Keratinocyte (primary cell): ENCODE measurements around the gene PCDHA12. TPM values are rescaled to one million over a fixed set of nuclear protein-coding genes. Genes with fewer than 3 reads are reported as not detected.

ENCODE experiments used
- DNase-seq: peaks from one replicate; pipeline ENCODE4 v3.0.0-alpha.2; 2011; ENCODE audit warnings: low read depth, missing footprints, low spot score
- FAIRE-seq: peaks from 2 replicates; lab custom pipeline; 2011; peaks lifted over from hg19 to GRCh38; lab: Jason Lieb, UNC
- H2AFZ ChIP-seq: 2 replicates; pipeline ENCODE4 v1.6.0; 2012; ENCODE audit warnings: low read length, control low read depth, inconsistent platforms; ENCODE audit not compliant: control insufficient read depth
- H3K27ac ChIP-seq: 2 replicates; pipeline ENCODE4 v1.5.1; 2011; ENCODE audit warnings: low read length; ENCODE audit not compliant: control insufficient read depth, insufficient read depth
- H3K27me3 ChIP-seq: 3 replicates; pipeline ENCODE4 v1.6.0; 2011; ENCODE audit warnings: low read length; ENCODE audit not compliant: control insufficient read depth, insufficient read depth; ENCODE audit errors: extremely low read depth
- H3K36me3 ChIP-seq, 2 experiments: 2 replicates in 1 of 2; 3 replicates in 1 of 2; pipeline ENCODE4 v1.5.1; 2011; ENCODE audit warnings: low read length in 2 of 2, mild to moderate bottlenecking in 1 of 2; ENCODE audit not compliant: control insufficient read depth in 2 of 2, insufficient read depth in 2 of 2; ENCODE audit errors: extremely low read depth in 1 of 2
- H3K4me1 ChIP-seq: 3 replicates; pipeline ENCODE4 v1.5.1; 2011; ENCODE audit warnings: low read length; ENCODE audit not compliant: control insufficient read depth, insufficient read depth; ENCODE audit errors: extremely low read depth
- H3K4me2 ChIP-seq: 3 replicates; pipeline ENCODE4 v1.6.0; 2011; ENCODE audit warnings: low read depth, low read length; ENCODE audit not compliant: control insufficient read depth, insufficient read depth; ENCODE audit errors: extremely low read depth
- H3K4me3 ChIP-seq, 3 experiments: fragments of 200-600 bp in 1 of 3; sonication (generic) in 1 of 3; 2 replicates in 2 of 3; 3 replicates in 1 of 3; pipeline ENCODE4 v1.5.1; 2011 to 2016; ENCODE audit warnings: low read length in 3 of 3, mild to moderate bottlenecking in 3 of 3, control low read depth in 2 of 3, inconsistent platforms in 1 of 3, low read depth in 1 of 3, mixed read lengths in 1 of 3, mixed run types in 1 of 3, moderate library complexity in 1 of 3; ENCODE audit not compliant: control insufficient read depth in 2 of 3, insufficient read depth in 2 of 3; ENCODE audit errors: extremely low read depth in 1 of 3
- H3K79me2 ChIP-seq: 2 replicates; pipeline ENCODE4 v1.6.0; 2012; ENCODE audit warnings: low read length; ENCODE audit not compliant: control insufficient read depth, insufficient read depth
- H3K9ac ChIP-seq: 3 replicates; pipeline ENCODE4 v1.6.0; 2011; ENCODE audit warnings: low read length; ENCODE audit not compliant: control insufficient read depth, insufficient read depth; ENCODE audit errors: extremely low read depth
- H3K9me1 ChIP-seq: 3 replicates; pipeline ENCODE4 v1.6.0; 2011; ENCODE audit warnings: low read length; ENCODE audit not compliant: control insufficient read depth, insufficient read depth; ENCODE audit errors: extremely low read depth
- H3K9me3 ChIP-seq: 2 replicates; pipeline ENCODE4 v1.5.1; 2012; ENCODE audit warnings: low read depth, low read length; ENCODE audit not compliant: control insufficient read depth
- H4K20me1 ChIP-seq: 3 replicates; pipeline ENCODE4 v1.6.0; 2011; ENCODE audit warnings: low read length; ENCODE audit not compliant: control insufficient read depth, insufficient read depth; ENCODE audit errors: extremely low read depth
- CTCF ChIP-seq, 3 experiments: IDR thresholded peaks in 1 of 3; conservative IDR thresholded peaks in 1 of 3; optimal IDR thresholded peaks in 1 of 3; 2 replicates in 2 of 3; 3 replicates in 1 of 3; pipeline versions ENCODE3 to v1.5.1; 2011; ENCODE audit warnings: low read length in 3 of 3, mild to moderate bottlenecking in 3 of 3, moderate library complexity in 2 of 3, control low read depth in 1 of 3, inconsistent platforms in 1 of 3; ENCODE audit not compliant: insufficient read depth in 2 of 3; ENCODE audit errors: extremely low read depth in 1 of 3
- EZH2 ChIP-seq: IDR thresholded peaks from one replicate; pipeline ENCODE4 v1.6.1; 2012; ENCODE audit warnings: inconsistent platforms, mild to moderate bottlenecking, low read length, moderate library complexity
- dilution Hi-C: fragments of 300-500 bp; cut with MboI; formaldehyde crosslinking; loops from one replicate; pipeline ENCODE4 v1.7.0; 2020; ENCODE audit warnings: low sequenced_read_pairs; ENCODE audit not compliant: extremely low pct_ligation_motif_present
- polyA minus RNA-seq, 3 experiments: library from RNA; depleted of rRNA, polyadenylated mRNA; stranded (reverse); fragments of >200 nt; gene quantifications; 1 replicate in 1 of 3; 2 replicates in 1 of 3; 3 replicates in 1 of 3; pipeline ENCODE4 v1.2.3, GENCODE V29; 2011
- polyA plus RNA-seq, 5 experiments: library from polyadenylated mRNA; depleted of rRNA in 3 of 5; stranded (reverse) in 3 of 5; stranded (forward) in 1 of 5; unstranded in 1 of 5; fragments of >200 nt; gene quantifications; 1 replicate in 1 of 5; 2 replicates in 3 of 5; 3 replicates in 1 of 5; pipeline versions ENCODE4 v1.2.1 to v1.2.3, GENCODE V29; 2011 to 2012; ENCODE audit warnings: missing spikeins in 2 of 5, low read depth in 1 of 5, low replicate concordance in 1 of 5

Gene PCDHA12
- 0.04 to 0.40 TPM (median 0.07 TPM) in 3 replicates for polyA plus RNA-seq
- polyA plus RNA-seq (2011; ENCODE audit: low read depth) = not detected
- 0.04 TPM in 2 replicates for polyA plus RNA-seq (2011; cell fraction: cytosol; rRNA removed)
- polyA plus RNA-seq (2011; cell fraction: nucleus; rRNA removed) = 0.56 and 0.61 TPM in 2 replicates
- 0.04 and 0.06 TPM in 2 replicates for polyA plus RNA-seq (2012; ENCODE audit: low replicate concordance)
- polyA minus RNA-seq = 0.64 to 1.1 TPM in 2 of 3 replicates, not detected in the other
- polyA minus RNA-seq (2011; cell fraction: cytosol; rRNA and poly(A)+ RNA removed) = 0.38 TPM
- 1.6 and 1.9 TPM in 2 replicates for polyA minus RNA-seq (2011; cell fraction: nucleus; rRNA and poly(A)+ RNA removed)

GRCh38 chr5:140875085-140876065 is at the start of gene PCDHA12:
PCDHA12 (plus strand) TSS chr5:140875308; CDS start chr5:140875473, 165 bp downstream.
- Histone ChIP-seq H3K4me3 (peak within 1 kb of the TSS in 1 of 3 experiments; percentile 13), H3K4me2 (no peak within 1 kb of the TSS), H3K79me2 (no peaks in the 10 kb centered on the region), H2AFZ (no peak within 1 kb of the TSS), H3K4me1 (no peaks in the 10 kb centered on the region), H3K9me1 (no peaks in the 10 kb centered on the region), H3K27me3 (no peaks in the 10 kb centered on the region), H3K27ac (no peak within 1 kb of the TSS), H3K9me3 (peaks cover 19% of the 10 kb centered on the region), H3K9ac (no peak within 1 kb of the TSS), H3K36me3 (no peaks in the 10 kb centered on the region), H4K20me1 (no peaks in the 10 kb centered on the region)
- TF ChIP-seq EZH2 = no peak
- no peak for DNase-seq
- dilution Hi-C loops = no loop called here
- no peak for FAIRE-seq

GRCh38 chr5:140827704-140828361 is 47.3 kb upstream of the PCDHA12 start, which contains the start of gene PCDHA6:
PCDHA6 (plus strand) TSS chr5:140827960; CDS start chr5:140828092, 132 bp downstream.
- Histone ChIP-seq H3K9me1 (no peaks in the 10 kb centered on the region), H3K79me2 (no peaks in the 10 kb centered on the region), H3K36me3 (no peaks in the 10 kb centered on the region), H2AFZ (no peak within 1 kb of the TSS), H3K4me2 (no peak within 1 kb of the TSS), H3K9ac (no peak within 1 kb of the TSS), H3K9me3 (peaks cover 11% of the 10 kb centered on the region), H3K27me3 (no peaks in the 10 kb centered on the region), H3K4me3 (no peak within 1 kb of the TSS), H3K4me1 (no peaks in the 10 kb centered on the region), H4K20me1 (no peaks in the 10 kb centered on the region), H3K27ac (no peak within 1 kb of the TSS)
- DNase-seq = no peak
- TF ChIP-seq EZH2 (no peak), CTCF (optimal IDR thresholded peaks at IDR 0.05 in 1 of 3, IDR thresholded peaks at IDR 0.05 in 1 of 3, conservative IDR thresholded peaks at IDR 0.05 in 1 of 3; ENCODE audit: extremely low read depth in 1 of 3, insufficient read depth in 2 of 3, low read length in 3 of 3) (no peak)
- dilution Hi-C loops = no loop called here
- FAIRE-seq = no peak
